Measurements from ENCODE around the gene GBP6.
"Not testable (repeated sequence)": the region's sequence is repeated elsewhere in the genome, so short reads cannot be mapped to it uniquely, and the experiment has no call there.

The GBP6 gene, protein sequence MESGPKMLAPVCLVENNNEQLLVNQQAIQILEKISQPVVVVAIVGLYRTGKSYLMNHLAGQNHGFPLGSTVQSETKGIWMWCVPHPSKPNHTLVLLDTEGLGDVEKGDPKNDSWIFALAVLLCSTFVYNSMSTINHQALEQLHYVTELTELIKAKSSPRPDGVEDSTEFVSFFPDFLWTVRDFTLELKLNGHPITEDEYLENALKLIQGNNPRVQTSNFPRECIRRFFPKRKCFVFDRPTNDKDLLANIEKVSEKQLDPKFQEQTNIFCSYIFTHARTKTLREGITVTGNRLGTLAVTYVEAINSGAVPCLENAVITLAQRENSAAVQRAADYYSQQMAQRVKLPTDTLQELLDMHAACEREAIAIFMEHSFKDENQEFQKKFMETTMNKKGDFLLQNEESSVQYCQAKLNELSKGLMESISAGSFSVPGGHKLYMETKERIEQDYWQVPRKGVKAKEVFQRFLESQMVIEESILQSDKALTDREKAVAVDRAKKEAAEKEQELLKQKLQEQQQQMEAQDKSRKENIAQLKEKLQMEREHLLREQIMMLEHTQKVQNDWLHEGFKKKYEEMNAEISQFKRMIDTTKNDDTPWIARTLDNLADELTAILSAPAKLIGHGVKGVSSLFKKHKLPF

GRCh38 chr1:89363638-89364536 lies at the start of gene GBP6:
GBP6 (plus strand) TSS chr1:89364059; CDS start chr1:89368552, 4,493 bp downstream.
- H3K9ac ChIP-seq (ENCODE audit: low read length in 2 of 2), result no peak within 1 kb of the TSS
- no peaks in the 10 kb centered on the region for H3K9me3 ChIP-seq (ENCODE audit: control insufficient read depth in 2 of 2, low read length in 2 of 2)
- no peak within 1 kb of the TSS for H3K4me3 ChIP-seq (ENCODE audit: low read length in 2 of 2)
- no peaks in the 10 kb centered on the region for H3K27me3 ChIP-seq (ENCODE audit: control insufficient read depth in 1 of 2, insufficient read depth in 2 of 2, low read length in 2 of 2)
- no peak within 1 kb of the TSS for H3K27ac ChIP-seq (ENCODE audit: low read length)
- no peaks in the 10 kb centered on the region for H3K4me1 ChIP-seq (ENCODE audit: control insufficient read depth, insufficient read depth, low read length)
- no peaks in the 10 kb centered on the region for H3K36me3 ChIP-seq (ENCODE audit: control insufficient read depth in 2 of 2, insufficient read depth in 2 of 2, low read length in 2 of 2)

GRCh38 chr1:89322402-89322801 lies 41.5 kb upstream of the GBP6 start:
- H3K27ac ChIP-seq (ENCODE audit: low read length), result no peak overlapping the region
- H3K36me3 ChIP-seq (ENCODE audit: control insufficient read depth in 2 of 2, insufficient read depth in 2 of 2, low read length in 2 of 2), result no peaks in the 10 kb centered on the region
- H3K27me3 ChIP-seq (ENCODE audit: control insufficient read depth in 1 of 2, insufficient read depth in 2 of 2, low read length in 2 of 2), result no peaks in the 10 kb centered on the region

GRCh38 chr1:89331890-89332289 lies 32.0 kb upstream of the GBP6 start:
- no peaks in the 10 kb centered on the region for H3K36me3 ChIP-seq (ENCODE audit: control insufficient read depth in 2 of 2, insufficient read depth in 2 of 2, low read length in 2 of 2)
- H3K4me3 ChIP-seq (ENCODE audit: low read length in 2 of 2), result no peak overlapping the region
- no peak overlapping the region for H3K27ac ChIP-seq (ENCODE audit: low read length)
- H3K27me3 ChIP-seq (ENCODE audit: control insufficient read depth in 1 of 2, insufficient read depth in 2 of 2, low read length in 2 of 2), result no peaks in the 10 kb centered on the region
- H3K9ac ChIP-seq (ENCODE audit: low read length in 2 of 2), result no peak overlapping the region
- no peaks in the 10 kb centered on the region for H3K9me3 ChIP-seq (ENCODE audit: control insufficient read depth in 2 of 2, low read length in 2 of 2)
- H3K4me1 ChIP-seq (ENCODE audit: control insufficient read depth, insufficient read depth, low read length), result no peaks in the 10 kb centered on the region

More at GRCh38 chr1:89322402-89322801, 41.5 kb upstream of the GBP6 start:
- no peak overlapping the region for H3K4me3 ChIP-seq (ENCODE audit: low read length in 2 of 2)
- H3K9me3 ChIP-seq (ENCODE audit: control insufficient read depth in 2 of 2, low read length in 2 of 2), result no peaks in the 10 kb centered on the region
- H3K9ac ChIP-seq (ENCODE audit: low read length in 2 of 2), result no peak overlapping the region
- no peaks in the 10 kb centered on the region for H3K4me1 ChIP-seq (ENCODE audit: control insufficient read depth, insufficient read depth, low read length)

DNA sequence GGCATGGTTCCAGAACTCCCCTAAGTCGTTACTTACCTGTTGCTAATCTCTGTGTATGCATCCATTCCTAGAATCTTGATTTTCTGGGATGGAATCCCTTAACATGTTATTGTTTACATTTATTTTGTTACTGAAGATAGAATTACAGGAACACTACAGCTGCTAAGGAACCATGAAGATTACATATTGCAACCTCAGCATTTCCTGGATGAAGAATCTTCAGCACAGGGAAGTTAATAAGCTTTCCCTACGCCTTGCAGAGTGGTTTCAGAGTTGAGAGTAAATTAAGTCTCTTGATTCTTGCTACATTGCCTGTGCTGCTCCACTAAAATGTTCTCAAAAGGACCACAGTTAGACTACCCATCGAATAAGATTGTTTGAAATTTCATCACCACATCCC lies 31.4 kb upstream of the GBP6 start:
- Histone ChIP-seq H3K4me3 (ENCODE audit: low read length in 2 of 2) (no peak overlapping the region), H3K36me3 (ENCODE audit: control insufficient read depth in 2 of 2, insufficient read depth in 2 of 2, low read length in 2 of 2) (no peaks in the 10 kb centered on the region), H3K27ac (ENCODE audit: low read length) (no peak overlapping the region), H3K9me3 (ENCODE audit: control insufficient read depth in 2 of 2, low read length in 2 of 2) (no peaks in the 10 kb centered on the region), H3K4me1 (ENCODE audit: control insufficient read depth, insufficient read depth, low read length) (no peaks in the 10 kb centered on the region), H3K9ac (ENCODE audit: low read length in 2 of 2) (no peak overlapping the region), H3K27me3 (ENCODE audit: control insufficient read depth in 1 of 2, insufficient read depth in 2 of 2, low read length in 2 of 2) (no peaks in the 10 kb centered on the region)

DNA sequence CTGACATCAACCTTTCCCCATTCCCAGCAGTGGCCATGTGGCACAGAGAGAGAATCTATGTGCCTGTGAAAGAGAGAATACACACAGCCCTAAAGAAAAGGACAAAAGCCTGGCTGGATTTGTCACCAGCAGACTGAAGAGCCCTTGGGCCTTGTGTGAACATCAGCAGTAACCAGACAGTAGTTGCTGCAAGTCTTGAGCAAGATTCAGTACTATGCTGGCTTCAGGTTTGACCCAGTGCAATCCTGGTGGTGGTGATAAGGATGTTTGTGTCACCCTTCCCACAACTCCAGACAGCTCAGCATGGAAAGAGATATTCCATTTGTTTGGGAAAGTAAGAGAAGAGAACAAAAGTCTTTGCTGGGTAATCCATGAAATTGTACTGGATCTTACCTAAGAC lies 28.4 kb upstream of the GBP6 start:
- Histone ChIP-seq H3K4me1 (ENCODE audit: control insufficient read depth, insufficient read depth, low read length) (no peaks in the 10 kb centered on the region), H3K4me3 (ENCODE audit: low read length in 2 of 2) (no peak overlapping the region), H3K27me3 (ENCODE audit: control insufficient read depth in 1 of 2, insufficient read depth in 2 of 2, low read length in 2 of 2) (no peaks in the 10 kb centered on the region), H3K9me3 (ENCODE audit: control insufficient read depth in 2 of 2, low read length in 2 of 2) (no peaks in the 10 kb centered on the region), H3K27ac (ENCODE audit: low read length) (no peak overlapping the region), H3K36me3 (ENCODE audit: control insufficient read depth in 2 of 2, insufficient read depth in 2 of 2, low read length in 2 of 2) (no peaks in the 10 kb centered on the region), H3K9ac (ENCODE audit: low read length in 2 of 2) (no peak overlapping the region)

DNA sequence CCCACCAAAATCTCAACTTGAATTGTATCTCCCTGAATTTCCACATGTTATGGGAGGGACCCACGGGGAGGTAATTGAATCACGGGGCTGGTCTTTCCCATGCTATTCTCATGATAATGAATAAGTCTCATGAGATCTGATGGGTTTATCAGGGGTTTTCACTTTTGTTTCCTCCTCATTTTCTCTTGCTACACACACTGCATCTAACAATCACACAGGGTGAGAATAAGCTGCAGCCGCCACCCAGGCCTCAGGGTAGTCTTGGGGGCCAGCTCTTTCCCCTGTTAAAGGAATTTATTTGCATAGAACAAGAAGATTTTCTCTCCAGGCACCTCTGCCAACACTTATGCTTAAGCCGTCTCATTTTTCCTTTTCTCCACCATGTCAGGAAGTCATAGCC lies 26.0 kb upstream of the GBP6 start:
- H3K9ac ChIP-seq (ENCODE audit: low read length in 2 of 2), result no peak overlapping the region
- no peak overlapping the region for H3K27ac ChIP-seq (ENCODE audit: low read length)
- H3K27me3 ChIP-seq (ENCODE audit: control insufficient read depth in 1 of 2, insufficient read depth in 2 of 2, low read length in 2 of 2), result no peaks in the 10 kb centered on the region
- H3K36me3 ChIP-seq (ENCODE audit: control insufficient read depth in 2 of 2, insufficient read depth in 2 of 2, low read length in 2 of 2), result no peaks in the 10 kb centered on the region
- H3K4me3 ChIP-seq (ENCODE audit: low read length in 2 of 2), result no peak overlapping the region
- H3K9me3 ChIP-seq (ENCODE audit: control insufficient read depth in 2 of 2, low read length in 2 of 2), result no peaks in the 10 kb centered on the region
- H3K4me1 ChIP-seq (ENCODE audit: control insufficient read depth, insufficient read depth, low read length), result no peaks in the 10 kb centered on the region

DNA sequence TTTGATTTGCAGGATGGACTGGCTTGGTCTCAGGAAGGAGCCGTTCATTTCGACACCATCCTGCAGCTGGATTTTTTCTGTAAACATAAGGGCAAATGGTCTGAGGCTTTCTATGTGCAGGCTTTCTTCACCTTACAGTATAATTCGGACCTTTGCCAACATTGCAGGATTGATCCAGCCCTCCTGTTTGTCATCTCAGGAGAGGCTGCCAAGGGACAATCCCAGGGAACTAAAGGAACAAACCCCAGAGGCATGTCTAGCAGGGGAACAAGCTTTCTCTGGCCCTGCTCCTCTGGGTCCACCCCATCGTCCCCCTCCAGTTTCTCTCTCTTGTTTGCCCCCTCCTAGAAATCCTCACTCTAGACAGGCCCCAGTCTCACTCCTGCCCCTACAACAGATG lies 24.8 kb upstream of the GBP6 start:
- Histone ChIP-seq H3K4me3 (ENCODE audit: low read length in 2 of 2) (no peak overlapping the region), H3K27ac (ENCODE audit: low read length) (no peak overlapping the region), H3K27me3 (ENCODE audit: control insufficient read depth in 1 of 2, insufficient read depth in 2 of 2, low read length in 2 of 2) (no peaks in the 10 kb centered on the region), H3K9ac (ENCODE audit: low read length in 2 of 2) (no peak overlapping the region), H3K36me3 (ENCODE audit: control insufficient read depth in 2 of 2, insufficient read depth in 2 of 2, low read length in 2 of 2) (no peaks in the 10 kb centered on the region), H3K9me3 (ENCODE audit: control insufficient read depth in 2 of 2, low read length in 2 of 2) (no peaks in the 10 kb centered on the region), H3K4me1 (ENCODE audit: control insufficient read depth, insufficient read depth, low read length) (no peaks in the 10 kb centered on the region)

GRCh38 chr1:89345479-89345878 lies 18.4 kb upstream of the GBP6 start:
- not testable (repeated sequence) for H3K4me1 ChIP-seq (ENCODE audit: control insufficient read depth, insufficient read depth, low read length); H3K4me3 ChIP-seq (ENCODE audit: low read length in 2 of 2); H3K27me3 ChIP-seq (ENCODE audit: control insufficient read depth in 1 of 2, insufficient read depth in 2 of 2, low read length in 2 of 2); H3K27ac ChIP-seq (ENCODE audit: low read length); H3K36me3 ChIP-seq (ENCODE audit: control insufficient read depth in 2 of 2, insufficient read depth in 2 of 2, low read length in 2 of 2); H3K9ac ChIP-seq (ENCODE audit: low read length in 2 of 2); H3K9me3 ChIP-seq (ENCODE audit: control insufficient read depth in 2 of 2, low read length in 2 of 2)

- Histone ChIP-seq H3K36me3 (ENCODE audit: control insufficient read depth in 2 of 2, insufficient read depth in 2 of 2, low read length in 2 of 2) (no peaks in the 10 kb centered on the region), H3K9me3 (ENCODE audit: control insufficient read depth in 2 of 2, low read length in 2 of 2) (no peaks in the 10 kb centered on the region), H3K27me3 (ENCODE audit: control insufficient read depth in 1 of 2, insufficient read depth in 2 of 2, low read length in 2 of 2) (no peaks in the 10 kb centered on the region), H3K9ac (ENCODE audit: low read length in 2 of 2) (no peak overlapping the region), H3K4me3 (ENCODE audit: low read length in 2 of 2) (no peak overlapping the region), H3K4me1 (ENCODE audit: control insufficient read depth, insufficient read depth, low read length) (no peaks in the 10 kb centered on the region), H3K27ac (ENCODE audit: low read length) (no peak overlapping the region)
Observed at GRCh38 chr1:89347296-89347695, 16.6 kb upstream of the GBP6 start.

DNA sequence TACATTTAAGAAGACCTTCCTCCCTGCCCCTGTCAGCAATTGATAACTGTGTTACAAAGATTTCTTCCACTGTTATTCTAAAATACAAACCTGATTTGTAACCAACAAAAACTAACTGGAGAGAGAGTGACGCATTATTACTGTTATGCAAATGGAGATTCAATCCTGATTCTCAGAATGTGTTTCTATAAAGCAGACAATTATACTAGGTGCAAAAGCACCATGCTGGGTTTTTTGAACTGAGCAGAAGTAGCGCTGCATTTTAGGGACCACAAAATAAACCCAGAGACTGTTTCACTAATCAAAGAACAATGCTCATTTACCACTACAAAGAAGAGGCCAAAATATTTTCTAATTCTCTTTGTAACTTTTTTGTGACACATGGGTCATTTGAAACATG lies 13.6 kb upstream of the GBP6 start:
- no peak overlapping the region for H3K4me3 ChIP-seq (ENCODE audit: low read length in 2 of 2)
- no peak overlapping the region for H3K9ac ChIP-seq (ENCODE audit: low read length in 2 of 2)
- H3K9me3 ChIP-seq (ENCODE audit: control insufficient read depth in 2 of 2, low read length in 2 of 2), result no peaks in the 10 kb centered on the region
- no peaks in the 10 kb centered on the region for H3K4me1 ChIP-seq (ENCODE audit: control insufficient read depth, insufficient read depth, low read length)
- no peaks in the 10 kb centered on the region for H3K27me3 ChIP-seq (ENCODE audit: control insufficient read depth in 1 of 2, insufficient read depth in 2 of 2, low read length in 2 of 2)
- H3K27ac ChIP-seq (ENCODE audit: low read length), result no peak overlapping the region
- H3K36me3 ChIP-seq (ENCODE audit: control insufficient read depth in 2 of 2, insufficient read depth in 2 of 2, low read length in 2 of 2), result no peaks in the 10 kb centered on the region

Measured in stomach smooth muscle (tissue), 2 donors.